ENCODE data around the gene NOXO1.

- no peak for TF ChIP-seq CTCF (IDR thresholded peaks at IDR 0.05; ENCODE audit: low read depth, low read length)
- no peak for TF ChIP-seq MYC (IDR thresholded peaks at IDR 0.05; ENCODE audit: low read depth, low read length)
- no peak for TF ChIP-seq MAX (IDR thresholded peaks at IDR 0.05; ENCODE audit: low read depth, low read length)
Measured at GRCh38 chr16:1942047-1942809, 39.0 kb downstream of the NOXO1 start.
